Measurements from ENCODE around the gene CHURC1.

Gene CHURC1

DNA sequence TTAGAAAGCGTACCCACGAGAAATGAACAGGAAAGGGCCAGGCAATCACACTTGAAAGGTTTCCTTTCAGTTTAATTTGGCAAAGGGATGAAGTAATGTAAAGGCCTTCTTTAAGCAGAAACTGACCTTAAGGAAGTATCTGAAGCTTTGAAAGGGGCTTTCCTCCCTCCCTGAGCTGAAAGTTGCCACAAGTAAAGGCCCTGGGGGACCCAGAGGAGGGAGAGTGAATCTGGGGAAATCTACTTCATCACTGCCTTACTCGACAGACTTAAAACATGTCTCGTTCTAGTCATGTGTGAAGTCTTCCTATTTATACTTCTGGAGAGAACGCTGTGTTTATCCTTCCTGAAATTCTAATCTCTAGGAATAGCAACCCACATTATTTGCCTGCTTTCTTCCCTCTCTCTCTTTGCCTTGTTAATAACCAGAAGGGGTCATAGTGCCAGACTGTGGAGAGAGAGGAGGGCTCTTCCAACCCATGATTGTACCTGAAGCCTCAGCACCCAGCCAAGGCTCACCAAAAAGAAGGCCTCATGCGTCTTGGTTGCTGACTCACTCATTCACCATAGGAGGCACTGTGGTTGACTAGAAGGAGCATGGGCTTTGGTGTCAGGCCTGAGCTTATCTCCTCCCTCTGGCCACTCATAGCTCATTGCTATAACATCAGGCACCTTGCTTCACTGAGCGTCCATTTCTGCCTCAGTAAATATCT is 38.5 kb downstream of the CHURC1 start:
- TF ChIP-seq FOXP2 (optimal IDR thresholded peaks at IDR 0.05; ENCODE audit: borderline replicate concordance, extremely low read depth, extremely low read length, insufficient read depth), result no peak
- no peak for TF ChIP-seq SIN3A (IDR thresholded peaks at IDR 0.05; ENCODE audit: borderline replicate concordance, insufficient read depth, low read length)
- TF ChIP-seq POLR2AphosphoS5 (IDR thresholded peaks at IDR 0.05; ENCODE audit: low read depth, low read length), result no peak
- TF ChIP-seq TAF1 (IDR thresholded peaks at IDR 0.05; ENCODE audit: borderline replicate concordance, insufficient read depth, low read length), result no peak
- TF ChIP-seq, protein P1, sequence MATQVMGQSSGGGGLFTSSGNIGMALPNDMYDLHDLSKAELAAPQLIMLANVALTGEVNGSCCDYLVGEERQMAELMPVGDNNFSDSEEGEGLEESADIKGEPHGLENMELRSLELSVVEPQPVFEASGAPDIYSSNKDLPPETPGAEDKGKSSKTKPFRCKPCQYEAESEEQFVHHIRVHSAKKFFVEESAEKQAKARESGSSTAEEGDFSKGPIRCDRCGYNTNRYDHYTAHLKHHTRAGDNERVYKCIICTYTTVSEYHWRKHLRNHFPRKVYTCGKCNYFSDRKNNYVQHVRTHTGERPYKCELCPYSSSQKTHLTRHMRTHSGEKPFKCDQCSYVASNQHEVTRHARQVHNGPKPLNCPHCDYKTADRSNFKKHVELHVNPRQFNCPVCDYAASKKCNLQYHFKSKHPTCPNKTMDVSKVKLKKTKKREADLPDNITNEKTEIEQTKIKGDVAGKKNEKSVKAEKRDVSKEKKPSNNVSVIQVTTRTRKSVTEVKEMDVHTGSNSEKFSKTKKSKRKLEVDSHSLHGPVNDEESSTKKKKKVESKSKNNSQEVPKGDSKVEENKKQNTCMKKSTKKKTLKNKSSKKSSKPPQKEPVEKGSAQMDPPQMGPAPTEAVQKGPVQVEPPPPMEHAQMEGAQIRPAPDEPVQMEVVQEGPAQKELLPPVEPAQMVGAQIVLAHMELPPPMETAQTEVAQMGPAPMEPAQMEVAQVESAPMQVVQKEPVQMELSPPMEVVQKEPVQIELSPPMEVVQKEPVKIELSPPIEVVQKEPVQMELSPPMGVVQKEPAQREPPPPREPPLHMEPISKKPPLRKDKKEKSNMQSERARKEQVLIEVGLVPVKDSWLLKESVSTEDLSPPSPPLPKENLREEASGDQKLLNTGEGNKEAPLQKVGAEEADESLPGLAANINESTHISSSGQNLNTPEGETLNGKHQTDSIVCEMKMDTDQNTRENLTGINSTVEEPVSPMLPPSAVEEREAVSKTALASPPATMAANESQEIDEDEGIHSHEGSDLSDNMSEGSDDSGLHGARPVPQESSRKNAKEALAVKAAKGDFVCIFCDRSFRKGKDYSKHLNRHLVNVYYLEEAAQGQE (IDR thresholded peaks at IDR 0.05; ENCODE audit: insufficient read depth in 1 of 2, low read depth in 2 of 2, low read length in 2 of 2), result no peak

DNA sequence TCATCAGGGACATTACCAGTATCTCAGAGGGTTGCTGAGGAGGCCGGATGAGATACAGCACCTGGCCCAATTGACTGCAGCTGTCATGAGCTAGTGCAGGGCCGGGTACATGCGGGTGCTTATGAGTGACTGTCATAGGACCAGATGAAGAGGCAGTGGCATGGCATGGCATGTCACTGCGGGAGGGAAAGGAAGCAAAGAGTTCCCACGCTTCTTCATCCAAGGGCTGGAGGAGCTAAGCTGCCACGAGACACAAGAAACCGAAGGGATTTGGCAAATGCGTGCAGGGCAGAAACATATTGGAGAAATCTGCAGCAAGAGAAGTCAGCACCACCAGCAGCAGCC is 39.0 kb downstream of the CHURC1 start:
- no peak for TF ChIP-seq FOXP2 (optimal IDR thresholded peaks at IDR 0.05; ENCODE audit: borderline replicate concordance, extremely low read depth, extremely low read length, insufficient read depth)
- TF ChIP-seq, protein P1 (IDR thresholded peaks at IDR 0.05; ENCODE audit: insufficient read depth in 1 of 2, low read depth in 2 of 2, low read length in 2 of 2), result no peak
- no peak for TF ChIP-seq TAF1 (IDR thresholded peaks at IDR 0.05; ENCODE audit: borderline replicate concordance, insufficient read depth, low read length)
- no peak for TF ChIP-seq SIN3A (IDR thresholded peaks at IDR 0.05; ENCODE audit: borderline replicate concordance, insufficient read depth, low read length)
- no peak for TF ChIP-seq POLR2AphosphoS5 (IDR thresholded peaks at IDR 0.05; ENCODE audit: low read depth, low read length)

DNA sequence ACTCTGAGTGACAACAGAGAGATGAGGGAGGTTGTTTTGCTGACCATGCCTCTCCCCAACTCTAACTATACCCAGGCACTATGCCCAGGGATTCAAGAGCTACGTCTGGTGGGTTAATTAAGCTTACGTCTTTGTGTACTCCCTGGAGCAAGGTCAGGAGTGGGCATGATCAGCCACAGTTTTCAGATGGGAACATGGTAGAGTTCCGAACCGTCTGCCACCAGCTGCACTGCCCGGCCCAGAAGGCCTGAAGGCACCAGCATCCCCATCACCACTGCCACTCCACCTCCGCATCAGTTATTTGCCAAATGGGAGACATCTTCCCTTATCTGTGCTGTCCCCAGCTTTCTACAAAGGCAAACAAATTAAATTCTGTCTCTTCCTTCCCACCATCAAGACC is 39.4 kb downstream of the CHURC1 start:
- TF ChIP-seq FOXP2 (optimal IDR thresholded peaks at IDR 0.05; ENCODE audit: borderline replicate concordance, extremely low read depth, extremely low read length, insufficient read depth) (no peak), TAF1 (IDR thresholded peaks at IDR 0.05; ENCODE audit: borderline replicate concordance, insufficient read depth, low read length) (no peak), SIN3A (IDR thresholded peaks at IDR 0.05; ENCODE audit: borderline replicate concordance, insufficient read depth, low read length) (no peak), POLR2AphosphoS5 (IDR thresholded peaks at IDR 0.05; ENCODE audit: low read depth, low read length) (no peak)
- TF ChIP-seq, protein P1 (IDR thresholded peaks at IDR 0.05; ENCODE audit: insufficient read depth in 1 of 2, low read depth in 2 of 2, low read length in 2 of 2), result no peak

DNA sequence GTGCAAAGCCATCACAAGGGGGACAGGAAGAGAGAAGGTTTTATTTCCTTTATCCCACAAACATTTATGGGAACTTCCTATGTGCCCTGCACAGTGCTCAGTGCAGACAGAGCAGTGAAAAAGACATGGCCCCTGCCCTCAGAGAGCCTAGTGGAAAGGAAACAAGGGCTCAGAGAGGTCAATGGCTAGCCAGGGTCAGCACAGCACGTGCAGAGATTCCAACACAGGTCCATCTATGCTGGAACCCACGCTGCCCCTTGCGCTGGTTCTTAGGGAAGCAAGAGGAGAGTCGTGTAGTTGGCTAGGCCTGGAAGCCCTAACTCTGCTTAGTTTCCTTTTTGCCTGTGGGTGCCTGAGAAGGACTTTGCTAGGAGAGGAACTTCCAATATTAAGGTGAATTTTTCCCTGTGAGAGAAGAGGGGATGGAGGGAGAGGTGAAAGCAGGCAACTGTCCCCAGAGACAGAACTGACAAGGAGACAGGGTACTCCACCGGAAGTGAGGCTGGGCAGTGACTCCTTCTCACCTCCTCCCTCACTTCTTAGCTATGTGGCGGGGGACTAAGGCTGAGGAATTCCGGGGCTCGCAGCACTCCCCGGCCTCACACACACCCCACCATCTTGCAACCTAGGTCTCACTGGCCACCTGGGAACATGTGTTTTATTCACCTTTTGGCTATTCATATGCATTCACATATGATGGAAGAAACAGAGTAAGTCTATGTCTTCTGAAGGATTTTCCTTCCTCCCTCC is 40.4 kb downstream of the CHURC1 start:
- no peak for TF ChIP-seq POLR2AphosphoS5 (IDR thresholded peaks at IDR 0.05; ENCODE audit: low read depth, low read length)
- TF ChIP-seq, protein P1 (IDR thresholded peaks at IDR 0.05; ENCODE audit: insufficient read depth in 1 of 2, low read depth in 2 of 2, low read length in 2 of 2), result no peak
- TF ChIP-seq TAF1 (IDR thresholded peaks at IDR 0.05; ENCODE audit: borderline replicate concordance, insufficient read depth, low read length), result no peak
- no peak for TF ChIP-seq SIN3A (IDR thresholded peaks at IDR 0.05; ENCODE audit: borderline replicate concordance, insufficient read depth, low read length)
- no peak for TF ChIP-seq FOXP2 (optimal IDR thresholded peaks at IDR 0.05; ENCODE audit: borderline replicate concordance, extremely low read depth, extremely low read length, insufficient read depth)

All from PFSK-1 (cell line).